Coronary artery (tissue), 2 donors: ENCODE results near the gene MRPL40.

ENCODE experiments used
- DNase-seq: peaks from one replicate; pipeline ENCODE4 v3.0.0-alpha.2; 2017; ENCODE audit warnings: low spot score
- H3K27ac ChIP-seq, 2 donors: fragments of 200-600 bp; sonication (generic); one replicate each; pipeline ENCODE4 v1.5.1; 2016 to 2019
- H3K4me3 ChIP-seq: fragments of 200-600 bp; sonication (generic); 2 replicates; pipeline ENCODE4 v1.5.1; 2016; ENCODE audit warnings: mild to moderate bottlenecking, moderate library complexity
- TF ChIP-seq, protein P1 (sequence below): fragments of 200-600 bp; sonication (generic); IDR thresholded peaks from one replicate; pipeline ENCODE4 v1.5.1; 2019; ENCODE audit warnings: antibody characterized with exemption

Gene MRPL40

DNA sequence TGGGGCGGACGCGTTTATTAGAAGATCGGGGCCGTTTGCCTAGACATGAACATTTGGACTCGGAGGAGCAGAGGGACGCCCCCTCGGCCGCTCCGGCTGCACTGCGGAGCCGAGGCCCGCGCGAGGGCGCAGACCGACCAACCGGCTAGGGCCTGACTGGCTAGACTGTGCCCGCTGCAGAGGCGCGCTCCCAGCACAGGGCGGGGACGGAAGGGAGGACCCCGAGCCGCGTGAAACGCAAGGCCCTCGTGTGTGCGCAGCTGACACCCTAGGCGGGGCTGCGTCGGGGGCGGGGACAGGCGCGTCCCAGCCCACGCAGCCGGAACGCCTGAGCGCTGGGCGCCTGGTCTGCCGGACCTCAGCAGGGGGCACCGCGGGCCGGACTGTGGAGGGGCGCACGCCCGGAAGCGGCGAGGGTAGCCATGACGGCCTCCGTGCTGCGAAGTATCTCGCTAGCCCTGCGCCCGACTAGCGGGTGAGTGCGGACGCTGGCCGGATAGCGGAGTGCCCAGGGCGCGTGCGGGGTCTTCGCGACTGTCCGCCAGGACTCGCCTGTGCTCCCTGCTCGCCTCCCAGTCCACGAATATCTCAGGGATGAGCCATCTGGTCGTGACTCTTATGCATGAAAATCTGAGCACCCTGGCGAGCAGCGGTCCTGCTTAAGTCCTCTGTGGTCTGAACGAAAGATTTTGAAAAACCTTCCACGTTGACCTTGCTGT lies at the start of gene MRPL40:
Gene MRPL40, plus strand, starts transcription at position 413 of the 719 bp plus-strand sequence. Its CDS starts 10 bp downstream, at position 423.
- Histone ChIP-seq H3K4me3 (peak within 1 kb of the TSS; percentile 81), H3K27ac (peak within 1 kb of the TSS; percentile 79 to 95)
- TF ChIP-seq, protein P1, sequence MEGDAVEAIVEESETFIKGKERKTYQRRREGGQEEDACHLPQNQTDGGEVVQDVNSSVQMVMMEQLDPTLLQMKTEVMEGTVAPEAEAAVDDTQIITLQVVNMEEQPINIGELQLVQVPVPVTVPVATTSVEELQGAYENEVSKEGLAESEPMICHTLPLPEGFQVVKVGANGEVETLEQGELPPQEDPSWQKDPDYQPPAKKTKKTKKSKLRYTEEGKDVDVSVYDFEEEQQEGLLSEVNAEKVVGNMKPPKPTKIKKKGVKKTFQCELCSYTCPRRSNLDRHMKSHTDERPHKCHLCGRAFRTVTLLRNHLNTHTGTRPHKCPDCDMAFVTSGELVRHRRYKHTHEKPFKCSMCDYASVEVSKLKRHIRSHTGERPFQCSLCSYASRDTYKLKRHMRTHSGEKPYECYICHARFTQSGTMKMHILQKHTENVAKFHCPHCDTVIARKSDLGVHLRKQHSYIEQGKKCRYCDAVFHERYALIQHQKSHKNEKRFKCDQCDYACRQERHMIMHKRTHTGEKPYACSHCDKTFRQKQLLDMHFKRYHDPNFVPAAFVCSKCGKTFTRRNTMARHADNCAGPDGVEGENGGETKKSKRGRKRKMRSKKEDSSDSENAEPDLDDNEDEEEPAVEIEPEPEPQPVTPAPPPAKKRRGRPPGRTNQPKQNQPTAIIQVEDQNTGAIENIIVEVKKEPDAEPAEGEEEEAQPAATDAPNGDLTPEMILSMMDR, result no peak
- DNase-seq, result peak; percentile 95

DNA sequence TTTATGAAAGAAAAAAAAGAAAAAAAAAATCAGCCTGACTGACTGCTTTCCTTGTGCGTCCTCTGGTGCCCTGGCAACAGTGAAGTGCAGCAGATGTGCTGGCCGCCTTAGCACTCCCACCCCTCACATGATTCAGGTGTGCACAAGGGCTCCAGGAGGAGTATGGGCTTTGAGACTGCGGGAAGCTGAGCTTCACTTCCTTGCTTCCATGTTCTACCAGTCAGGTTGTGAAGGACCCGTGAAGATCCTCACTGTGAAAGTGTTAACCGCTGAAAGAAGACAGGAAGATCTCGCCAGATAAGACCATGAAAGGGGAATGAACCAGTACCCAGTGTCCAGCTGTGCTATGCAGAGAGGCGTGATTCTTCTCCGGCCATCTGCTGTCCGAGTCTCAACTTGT lies 49.1 kb upstream of the MRPL40 start:
- TF ChIP-seq, protein P1, result no peak
- peak; percentile 14 for DNase-seq
- Histone ChIP-seq H3K27ac (no peak overlapping the region), H3K4me3 (no peak overlapping the region)

DNA sequence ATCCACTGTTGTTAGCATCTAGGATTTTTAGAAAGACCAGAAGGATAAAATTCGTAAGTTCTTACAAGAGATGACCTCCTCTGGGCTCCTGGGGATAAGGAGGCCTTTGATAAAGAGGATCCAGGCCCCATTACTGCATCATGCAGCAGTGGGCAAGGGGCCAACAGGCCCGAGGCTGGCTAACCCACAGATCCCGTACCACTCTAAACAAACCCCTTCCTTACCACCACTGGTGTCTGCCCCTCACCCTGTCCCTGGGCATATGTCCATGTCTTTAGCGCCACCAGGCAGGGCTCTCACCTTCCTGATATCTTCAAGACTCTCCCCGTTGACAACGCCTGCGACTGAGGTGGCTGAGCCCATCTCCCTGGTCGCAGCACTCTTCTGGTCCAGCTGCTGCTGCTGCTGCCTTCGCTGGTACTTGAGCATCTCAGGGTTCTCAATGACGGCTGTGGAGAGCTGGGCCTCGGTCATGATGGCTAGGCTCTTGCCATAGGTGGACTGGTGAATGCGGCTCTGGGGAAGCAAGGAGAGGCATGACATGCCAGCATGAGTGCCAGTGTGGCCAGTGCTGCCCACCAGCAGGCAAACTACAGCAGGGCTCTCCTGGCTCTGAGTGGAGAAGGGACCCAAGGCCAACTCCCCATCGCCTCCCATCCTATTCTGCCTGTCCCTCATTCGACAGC lies 47.0 kb upstream of the MRPL40 start:
- no peak for DNase-seq
- Histone ChIP-seq H3K27ac (no peak overlapping the region), H3K4me3 (no peak overlapping the region)
- TF ChIP-seq, protein P1, result no peak

DNA sequence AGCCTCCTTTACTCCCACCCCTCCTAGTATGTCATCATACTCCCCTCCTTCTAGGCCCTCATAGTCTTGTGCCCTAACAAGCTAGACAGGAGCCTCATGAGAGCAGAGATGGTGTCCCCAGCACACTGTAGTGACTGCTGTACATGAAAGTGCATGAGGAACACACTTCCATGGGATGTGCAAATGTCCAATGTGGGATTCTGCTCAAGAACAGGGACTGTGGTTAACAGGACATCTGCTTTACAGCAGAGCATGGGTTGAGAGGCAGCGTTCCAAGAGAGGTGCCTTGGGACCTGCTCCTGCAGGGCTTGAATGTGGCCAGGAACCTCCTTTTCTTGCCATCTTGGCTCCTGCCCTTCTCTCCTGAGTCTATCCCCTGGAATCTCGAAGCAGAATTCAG lies 46.1 kb upstream of the MRPL40 start:
- DNase-seq, result no peak
- Histone ChIP-seq H3K4me3 (no peak overlapping the region), H3K27ac (no peak overlapping the region)
- TF ChIP-seq, protein P1, result no peak

DNA sequence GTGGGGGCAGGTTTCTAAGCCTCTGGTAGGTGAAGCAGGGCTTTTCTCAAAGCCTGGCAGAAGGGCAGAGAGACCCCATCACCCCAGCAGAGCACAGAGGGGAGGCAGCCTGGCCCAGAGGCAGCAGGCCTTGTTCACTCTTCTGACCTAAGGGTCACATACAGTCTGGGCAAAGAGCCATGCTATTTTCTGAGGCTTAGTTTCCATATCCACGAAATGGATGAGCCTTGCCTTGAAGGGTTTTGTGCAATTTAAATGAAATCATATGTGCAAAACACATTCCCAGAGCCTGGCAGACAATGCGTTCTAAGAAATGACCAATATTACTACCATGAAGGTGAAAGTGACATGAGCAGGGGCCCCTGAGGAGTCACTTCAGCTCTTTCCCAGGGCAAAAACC lies 45.3 kb upstream of the MRPL40 start:
- Histone ChIP-seq H3K27ac (no peak overlapping the region), H3K4me3 (no peak overlapping the region)
- TF ChIP-seq, protein P1, result no peak
- no peak for DNase-seq

DNA sequence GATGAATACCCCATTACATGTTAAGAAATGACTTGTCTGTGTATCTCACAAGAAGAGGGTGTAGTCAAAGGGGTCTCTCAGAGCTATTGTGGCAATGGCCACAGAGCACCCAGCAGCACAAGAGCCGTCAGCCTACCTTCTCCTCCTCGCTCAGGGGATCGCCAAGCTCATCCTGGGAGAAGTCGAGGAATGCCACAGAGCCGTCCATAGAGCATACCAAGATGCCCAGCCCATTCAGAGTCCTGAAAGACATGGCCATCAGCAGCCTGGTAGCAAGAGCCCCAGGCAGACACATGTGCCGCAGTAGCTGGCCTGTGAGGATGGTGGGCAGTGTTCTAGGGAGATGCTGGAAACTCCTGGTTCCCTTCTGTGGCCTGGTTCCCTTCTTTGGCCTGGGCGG lies 44.8 kb upstream of the MRPL40 start:
- Histone ChIP-seq H3K4me3 (no peak overlapping the region), H3K27ac (no peak overlapping the region)
- TF ChIP-seq, protein P1, result no peak
- no peak for DNase-seq

DNA sequence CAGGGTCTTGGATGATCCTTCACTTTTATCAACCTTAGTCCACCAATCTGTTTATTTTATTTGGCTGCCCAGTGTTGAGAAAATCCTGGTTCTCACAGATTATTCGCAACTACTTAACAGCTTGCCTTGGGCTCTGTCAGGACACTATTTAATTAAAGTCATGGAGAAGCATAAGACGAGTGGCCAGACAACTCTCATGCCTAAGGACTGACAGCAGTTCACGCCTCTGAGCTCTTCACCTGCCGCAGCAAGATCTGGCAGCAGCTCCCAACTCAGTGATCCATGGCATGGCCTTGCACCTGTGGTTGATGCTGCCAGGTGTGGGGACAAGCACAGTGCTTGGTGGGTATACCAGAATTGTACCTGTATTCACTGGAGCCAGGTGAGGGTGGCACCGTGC lies 38.6 kb upstream of the MRPL40 start:
- Histone ChIP-seq H3K27ac (no peak overlapping the region), H3K4me3 (no peak overlapping the region)
- TF ChIP-seq, protein P1, result no peak
- no peak for DNase-seq
